Ecto neural progenitor cell (in vitro differentiated cells): ENCODE results near the gene SERPINB1.
"Not testable (repeated sequence)": the region's sequence is repeated elsewhere in the genome, so short reads cannot be mapped to it uniquely, and the experiment has no call there.

ENCODE experiments used
- DNase-seq: peaks from one replicate; pipeline ENCODE4 v3.0.0-alpha.2; 2018; ENCODE audit warnings: low spot score

The SERPINB1 gene

GRCh38 chr6:2865694-2866151 lies 24.1 kb upstream of the SERPINB1 start:
- DNase-seq: no peak

- DNase-seq: no peak
Measured at GRCh38 chr6:2865270-2865669, 23.6 kb upstream of the SERPINB1 start.

- DNase-seq: no peak
Measured at GRCh38 chr6:2863901-2864300, 22.2 kb upstream of the SERPINB1 start.

DNA sequence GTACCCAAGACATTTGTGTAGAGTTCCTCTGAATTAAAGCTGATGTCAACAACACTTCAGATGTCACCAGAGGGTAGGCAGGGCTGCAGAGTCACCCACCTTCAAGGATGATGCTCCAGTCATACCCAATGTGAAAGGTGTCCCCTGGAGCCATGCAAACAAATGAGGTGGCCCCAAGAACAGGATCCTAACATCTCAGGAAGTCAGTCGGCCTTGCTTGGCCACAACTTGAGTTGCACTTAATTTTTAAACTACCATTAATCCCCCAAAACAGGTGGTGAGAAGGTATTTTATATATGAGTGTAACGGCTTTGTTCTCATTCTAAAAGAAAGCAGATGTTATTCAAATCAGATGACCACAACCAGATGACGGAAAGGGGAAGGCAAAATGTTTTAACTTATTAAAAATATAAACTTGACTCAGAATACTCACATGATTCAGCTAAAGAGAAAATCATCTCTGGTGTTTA lies 21.1 kb upstream of the SERPINB1 start:
- no peak for DNase-seq

- no peak for DNase-seq
Measured at GRCh38 chr6:2861822-2862164, 20.1 kb upstream of the SERPINB1 start.

- no peak for DNase-seq
Measured at GRCh38 chr6:2861060-2861821, 19.6 kb upstream of the SERPINB1 start.

DNA sequence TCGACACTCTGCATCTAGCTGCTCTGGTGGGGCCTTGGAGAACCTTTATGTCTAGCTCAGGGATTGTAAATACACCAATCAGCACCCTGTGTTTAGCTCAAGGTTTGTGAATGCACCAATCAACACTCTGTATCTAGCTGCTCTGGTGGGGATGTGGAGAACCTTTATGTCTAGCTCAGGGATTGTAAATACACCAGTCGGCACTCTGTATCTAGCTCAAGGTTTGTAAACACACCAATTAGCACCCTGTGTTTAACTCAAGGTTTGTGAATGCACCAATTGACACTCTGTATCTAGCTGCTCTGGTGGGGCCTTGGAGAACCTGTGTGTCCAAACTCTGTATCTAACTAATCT lies 19.0 kb upstream of the SERPINB1 start:
- DNase-seq: not testable (repeated sequence)

- DNase-seq: not testable (repeated sequence)
Measured at GRCh38 chr6:2859798-2860705, 18.4 kb upstream of the SERPINB1 start.

GRCh38 chr6:2859185-2859700 lies 17.6 kb upstream of the SERPINB1 start:
- no peak for DNase-seq

DNA sequence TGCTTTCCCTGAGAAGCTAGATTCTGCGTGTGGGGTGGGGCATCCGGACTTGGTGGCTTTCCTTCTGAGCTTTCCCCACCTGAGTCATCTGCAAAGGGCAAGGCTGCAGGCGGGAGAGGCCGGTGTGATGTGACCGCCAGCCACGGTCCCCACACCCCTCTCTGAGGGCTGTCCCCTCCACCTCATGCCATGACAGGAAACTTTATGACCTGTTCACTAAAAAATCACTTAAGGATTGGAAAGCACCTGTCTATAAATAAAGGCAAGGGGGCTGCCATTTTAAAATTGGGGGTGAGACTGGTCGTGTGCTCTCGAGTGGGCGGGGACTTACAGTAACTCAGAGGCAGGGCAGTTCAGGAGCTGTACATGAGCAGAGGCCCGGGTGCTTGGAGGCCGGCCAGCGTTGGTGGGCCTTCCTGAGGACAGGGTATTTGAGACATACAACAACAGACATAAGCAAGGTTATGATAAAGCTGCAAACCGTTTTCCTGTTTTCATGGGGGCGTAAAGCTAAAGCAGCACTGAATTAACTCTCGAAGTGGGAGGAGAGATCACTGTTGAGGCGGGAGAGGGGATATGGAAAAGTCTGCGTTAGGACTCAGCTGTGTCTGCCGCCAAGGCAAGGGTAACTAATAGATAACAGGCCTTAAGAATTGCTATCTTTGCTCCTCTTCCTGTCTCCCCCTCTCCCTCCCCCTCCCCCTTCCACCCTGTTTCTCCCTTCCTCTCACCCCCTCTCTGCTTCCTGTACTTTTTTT lies 16.1 kb upstream of the SERPINB1 start:
- DNase-seq: peak; percentile 39

DNA sequence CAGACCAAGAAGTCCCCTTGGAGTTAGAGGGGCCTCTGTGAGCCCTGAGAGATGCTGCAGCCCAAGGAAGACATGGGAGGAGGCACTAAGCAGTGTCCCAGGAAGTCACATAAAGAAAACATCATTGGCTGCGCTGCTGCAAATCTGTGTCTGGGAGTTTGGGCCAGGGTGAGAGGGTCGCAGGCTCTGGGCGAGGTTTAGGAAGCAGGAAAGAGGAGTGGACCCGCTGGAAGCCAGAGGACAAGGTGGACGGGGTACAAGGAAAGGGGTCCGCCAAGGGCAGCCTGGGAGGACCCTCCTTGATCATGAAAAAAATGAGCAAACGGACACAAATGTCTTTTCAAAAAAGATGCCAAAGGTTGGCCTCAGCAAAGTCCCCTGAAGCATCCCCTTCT lies 15.5 kb upstream of the SERPINB1 start:
- no peak for DNase-seq

- DNase-seq: no peak
Measured at GRCh38 chr6:2855061-2855519, 13.4 kb upstream of the SERPINB1 start.

DNA sequence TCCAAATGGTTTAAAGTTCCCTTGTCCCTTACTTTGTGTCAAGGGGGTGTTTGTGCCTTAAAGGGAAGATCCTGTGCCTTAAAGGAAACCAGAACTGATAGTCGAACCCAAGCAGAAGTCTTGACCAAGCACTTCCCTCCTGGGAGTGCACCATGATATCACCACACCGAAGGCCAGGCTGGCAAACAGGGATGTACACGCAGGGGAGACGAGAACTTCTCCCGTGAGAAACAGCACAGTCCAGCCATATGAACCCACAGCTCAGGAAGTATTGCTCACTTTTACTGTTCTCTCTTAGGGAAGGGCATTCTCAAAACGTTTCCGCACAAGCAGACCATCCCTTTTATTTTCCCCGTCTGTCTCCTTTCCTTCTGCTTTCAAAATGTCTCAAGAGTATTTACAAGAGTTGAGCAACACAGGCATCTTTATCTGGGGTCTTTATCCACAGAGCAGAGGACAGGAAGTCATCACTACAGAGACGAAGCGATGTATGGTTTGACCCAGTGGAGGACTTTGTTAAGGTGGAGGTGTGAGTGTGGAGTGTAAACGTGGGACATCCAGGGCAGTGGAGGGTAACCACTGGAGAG lies 12.8 kb upstream of the SERPINB1 start:
- no peak for DNase-seq

DNA sequence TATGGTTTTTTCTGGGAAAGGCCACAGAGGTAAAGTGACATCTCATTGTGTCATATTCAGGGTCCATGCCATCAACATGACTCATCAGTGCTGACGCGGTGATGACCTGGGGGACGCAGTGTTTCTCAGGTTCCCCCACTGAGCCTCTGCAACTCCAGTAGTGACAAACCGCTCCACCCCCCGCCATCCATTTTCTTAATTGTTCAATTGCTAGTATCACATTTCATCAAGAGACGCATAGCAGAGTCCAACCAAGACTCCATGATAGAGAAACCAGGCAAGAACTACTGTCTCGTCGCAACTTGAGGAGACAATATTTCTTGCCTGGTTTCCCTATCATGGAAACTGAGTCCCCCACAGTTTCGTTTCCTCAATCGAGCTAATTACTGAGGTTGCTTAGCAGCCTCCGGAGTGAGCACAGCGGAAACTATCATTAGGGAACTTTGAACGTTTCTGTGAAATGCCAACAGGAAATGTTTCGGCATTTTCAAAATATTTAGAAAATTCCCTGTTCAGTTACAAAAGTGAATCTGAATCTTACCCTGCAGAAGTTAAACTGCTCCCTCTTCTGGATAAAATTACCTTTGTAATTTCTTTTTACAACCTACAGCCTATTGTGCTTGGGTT lies 12.2 kb upstream of the SERPINB1 start:
- DNase-seq: no peak

DNA sequence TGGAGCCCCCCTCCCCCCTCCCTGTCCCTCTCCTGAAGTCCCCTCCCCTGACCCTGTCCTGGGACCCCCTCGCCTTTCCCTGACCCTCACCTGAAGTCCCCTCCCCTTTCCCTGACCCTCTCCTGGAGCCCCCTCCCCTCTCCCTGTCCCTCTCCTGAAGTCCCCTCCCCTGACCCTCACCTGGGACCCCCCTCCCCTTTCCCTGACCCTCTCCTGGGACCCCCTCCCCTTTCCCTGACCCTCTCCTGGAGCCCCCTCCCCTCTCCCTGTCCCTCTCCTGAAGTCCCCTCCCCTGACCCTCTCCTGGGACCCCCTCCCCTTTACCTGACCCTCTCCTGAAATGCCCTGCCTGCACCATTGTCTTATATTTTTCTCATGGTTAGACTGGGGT lies 11.7 kb upstream of the SERPINB1 start:
- DNase-seq: not testable (repeated sequence)

DNA sequence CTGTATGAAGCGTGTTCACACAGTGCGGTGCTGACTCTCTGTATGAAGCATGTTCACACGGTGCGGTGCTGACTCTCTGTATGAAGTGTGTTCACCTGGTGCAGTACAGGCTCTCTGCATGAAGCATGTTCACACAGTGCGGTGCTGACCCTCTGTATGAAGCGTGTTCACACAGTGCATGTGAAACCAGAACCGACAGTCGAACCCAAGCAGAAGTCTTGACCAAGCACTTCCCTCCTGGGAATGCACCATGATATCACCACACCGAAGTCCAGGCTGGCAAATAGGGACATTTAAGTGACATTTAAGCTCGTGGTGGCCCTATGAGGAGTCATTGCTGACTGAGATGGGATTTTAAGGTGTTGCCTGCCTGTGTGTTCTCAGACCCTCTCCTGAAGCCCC lies 11.3 kb upstream of the SERPINB1 start:
- DNase-seq: no peak

GRCh38 chr6:2852514-2852855 lies 10.8 kb upstream of the SERPINB1 start:
- DNase-seq: no peak

DNA sequence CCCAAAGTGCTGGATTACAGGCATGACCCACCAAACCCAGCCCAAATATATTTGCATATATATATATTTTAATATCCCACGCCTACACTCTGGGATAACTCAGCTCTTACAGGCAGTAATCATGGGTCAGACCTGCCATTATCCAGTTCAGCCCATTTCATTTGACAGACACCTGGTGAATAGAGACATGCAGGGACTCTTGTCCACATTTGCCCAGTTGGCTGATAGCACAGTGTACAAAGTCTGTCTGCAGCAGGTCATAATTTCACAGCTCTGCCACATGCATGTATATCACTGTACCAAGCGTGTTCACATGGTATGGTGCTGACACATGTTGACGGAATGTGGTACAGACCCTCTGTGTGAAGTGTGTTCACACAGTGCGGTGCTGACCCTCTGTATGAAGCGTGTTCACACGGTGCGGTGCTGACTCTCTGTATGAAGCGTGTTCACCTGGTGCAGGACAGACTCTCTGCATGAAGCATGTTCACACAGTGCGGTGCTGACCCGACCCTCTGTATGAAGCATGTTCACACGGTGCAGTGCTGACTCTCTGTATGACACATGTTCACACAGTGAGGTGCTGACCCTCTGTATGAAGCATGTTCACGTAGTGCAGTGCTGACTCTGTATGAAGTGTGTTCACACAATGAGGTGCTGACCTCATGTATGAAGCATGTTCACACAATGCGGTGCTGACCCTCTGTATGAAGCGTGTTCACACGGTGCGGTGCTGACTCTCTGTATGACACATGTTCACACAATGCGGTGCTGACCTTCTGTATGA lies 10.3 kb upstream of the SERPINB1 start:
- DNase-seq: no peak

GRCh38 chr6:2850538-2851113 lies 9.0 kb upstream of the SERPINB1 start:
- no peak for DNase-seq

- no peak for DNase-seq
Measured at GRCh38 chr6:2848851-2849250, 7.2 kb upstream of the SERPINB1 start.
